Measurements from ENCODE around the gene DUSP5. TPM values are rescaled to one million over a fixed set of nuclear protein-coding genes. Genes with fewer than 3 reads are reported as not detected.

DUSP5 gene
- total RNA-seq, 1 donor from 2014 or later: 18.0 TPM

DNA sequence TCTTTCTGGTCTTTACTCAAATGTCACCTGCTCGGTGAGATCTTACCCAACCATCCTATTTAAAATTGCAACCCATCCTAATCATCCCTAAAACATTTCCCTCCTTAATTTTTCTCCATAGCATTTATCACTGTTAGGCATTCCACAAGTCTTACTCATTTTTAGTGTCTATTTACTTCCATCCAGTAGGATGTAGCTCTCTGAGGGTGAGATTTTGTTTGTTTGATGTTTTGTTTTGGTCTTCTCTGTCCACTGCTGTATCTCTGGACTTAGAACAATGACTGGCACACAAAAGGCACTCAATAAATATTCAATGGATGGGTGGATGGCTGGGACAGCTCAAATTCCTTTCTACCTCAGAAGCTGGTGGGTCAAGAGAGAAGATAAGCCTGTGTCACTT lies 15.8 kb upstream of the DUSP5 start:
- DNase-seq: no peak

- no peak for DNase-seq
Measured at GRCh38 chr10:110483633-110484032, 14.1 kb upstream of the DUSP5 start.

DNA sequence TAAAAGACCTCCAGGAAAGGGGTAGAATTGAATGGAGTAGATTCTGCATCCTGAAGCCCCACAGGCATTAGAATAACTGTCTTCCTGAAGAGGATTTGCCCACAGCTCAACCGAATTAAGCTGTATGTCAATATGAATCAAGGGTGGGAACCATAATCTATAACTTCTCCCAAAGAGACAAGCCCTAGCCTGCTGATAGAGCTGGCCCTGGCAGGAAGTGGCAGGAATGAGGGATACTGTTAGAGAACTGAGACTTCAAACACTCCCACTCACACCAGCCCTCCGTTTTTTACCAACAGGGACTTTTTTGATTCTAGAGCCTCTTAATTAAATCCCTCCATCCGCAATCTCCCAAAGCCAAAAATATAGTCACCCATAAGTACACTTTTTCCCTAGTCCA lies 12.2 kb upstream of the DUSP5 start:
- DNase-seq: no peak

- no peak for DNase-seq
Measured at GRCh38 chr10:110486680-110487410, 10.9 kb upstream of the DUSP5 start.

- DNase-seq: no peak
Measured at GRCh38 chr10:110487411-110488331, 10.0 kb upstream of the DUSP5 start.

DNA sequence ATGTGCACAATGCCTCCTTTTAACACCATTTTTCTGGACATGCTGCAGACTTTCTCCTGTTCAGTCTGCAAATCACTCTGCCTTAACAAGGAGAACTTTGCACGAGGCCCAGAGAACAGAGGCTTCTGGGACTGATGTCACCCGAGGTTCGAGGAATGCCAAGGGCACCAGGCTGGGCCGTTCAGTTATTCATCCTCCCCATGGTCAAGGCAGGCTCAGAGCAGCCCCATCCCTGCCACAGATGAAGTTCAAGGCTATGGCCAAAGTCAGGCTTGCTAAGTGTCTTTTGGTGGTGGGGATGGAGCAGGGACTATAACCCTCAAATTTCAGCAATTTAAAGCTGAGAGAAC lies 9.4 kb upstream of the DUSP5 start:
- DNase-seq: no peak

GRCh38 chr10:110488940-110489339 lies 8.8 kb upstream of the DUSP5 start:
- no peak for DNase-seq

GRCh38 chr10:110490640-110491039 lies 7.1 kb upstream of the DUSP5 start:
- no peak for DNase-seq

DNA sequence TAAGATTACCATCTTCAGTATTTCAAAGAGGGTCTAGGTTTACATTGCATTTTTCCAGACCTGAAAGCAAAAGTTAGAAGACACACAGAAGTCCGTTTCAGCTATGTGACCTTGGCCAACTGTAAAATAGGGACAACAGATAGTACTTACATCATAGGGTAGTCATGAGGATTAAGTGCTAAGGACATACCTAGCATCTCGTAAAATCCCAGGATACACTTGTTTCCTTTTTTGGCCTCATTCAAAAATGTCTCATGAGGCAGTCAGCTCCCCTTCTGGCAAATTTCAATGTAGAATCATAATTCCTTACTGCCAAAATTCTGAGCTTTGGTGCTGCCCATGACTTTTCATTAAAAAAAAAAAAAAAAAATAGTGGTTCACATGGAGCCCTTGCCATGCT lies 6.4 kb upstream of the DUSP5 start:
- no peak for DNase-seq

DNA sequence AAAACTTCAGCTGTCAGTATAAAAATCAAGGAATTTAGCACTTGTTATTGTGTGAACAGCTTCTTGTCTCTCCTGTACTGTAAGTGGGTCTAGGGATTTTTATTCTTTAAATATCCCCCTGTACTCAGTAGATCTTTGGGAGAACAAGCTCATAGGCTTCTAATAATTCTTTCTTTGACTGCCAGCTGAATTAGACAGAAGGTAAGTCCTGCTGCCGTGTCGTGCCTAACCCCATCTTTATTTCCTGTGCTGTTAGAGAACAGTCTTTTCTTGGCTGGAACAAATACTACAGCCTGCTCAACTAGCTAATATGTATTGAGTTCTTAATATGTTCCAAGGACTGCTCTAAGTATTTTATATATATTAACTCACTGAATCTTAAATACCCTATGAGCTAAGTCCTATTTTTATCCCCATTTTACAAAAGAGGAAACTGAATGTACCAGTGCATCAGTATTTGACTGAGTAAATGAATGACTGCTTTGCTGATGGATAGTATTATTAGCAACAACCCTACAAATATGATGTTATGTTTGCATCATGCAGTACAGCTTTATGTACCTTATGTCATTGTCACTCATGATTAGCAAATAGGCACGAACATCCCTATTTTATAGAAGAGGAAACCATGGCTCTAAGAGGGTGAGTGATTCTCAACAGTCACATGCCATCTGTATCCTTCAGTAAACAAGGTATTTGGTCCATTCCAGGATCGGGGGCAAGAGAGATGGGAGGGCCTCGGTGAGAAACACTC lies 5.5 kb upstream of the DUSP5 start:
- no peak for DNase-seq

- DNase-seq: no peak
Measured at GRCh38 chr10:110493832-110494426, 3.8 kb upstream of the DUSP5 start.

DNA sequence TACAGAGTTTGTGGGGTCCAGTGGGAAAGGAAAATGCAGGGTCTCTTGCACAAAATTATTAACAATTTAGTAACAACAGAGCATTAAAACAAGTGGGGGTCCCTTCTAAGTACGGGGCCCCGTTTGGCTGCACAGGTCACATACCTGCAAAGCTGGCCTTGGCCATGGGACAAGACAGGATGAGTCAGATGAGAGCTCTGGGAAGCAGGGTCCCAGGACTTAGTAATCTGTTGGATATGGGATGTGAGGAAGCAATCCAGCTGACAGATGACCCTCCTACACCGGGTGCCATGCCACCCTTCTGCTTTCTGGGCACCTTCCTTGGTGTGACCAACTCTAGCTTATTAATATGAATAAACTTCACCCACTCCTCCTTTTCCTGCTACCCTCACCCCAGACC lies 3.2 kb upstream of the DUSP5 start:
- DNase-seq: no peak

- DNase-seq: no peak
Measured at GRCh38 chr10:110495731-110496552, 1.8 kb upstream of the DUSP5 start.

DNA sequence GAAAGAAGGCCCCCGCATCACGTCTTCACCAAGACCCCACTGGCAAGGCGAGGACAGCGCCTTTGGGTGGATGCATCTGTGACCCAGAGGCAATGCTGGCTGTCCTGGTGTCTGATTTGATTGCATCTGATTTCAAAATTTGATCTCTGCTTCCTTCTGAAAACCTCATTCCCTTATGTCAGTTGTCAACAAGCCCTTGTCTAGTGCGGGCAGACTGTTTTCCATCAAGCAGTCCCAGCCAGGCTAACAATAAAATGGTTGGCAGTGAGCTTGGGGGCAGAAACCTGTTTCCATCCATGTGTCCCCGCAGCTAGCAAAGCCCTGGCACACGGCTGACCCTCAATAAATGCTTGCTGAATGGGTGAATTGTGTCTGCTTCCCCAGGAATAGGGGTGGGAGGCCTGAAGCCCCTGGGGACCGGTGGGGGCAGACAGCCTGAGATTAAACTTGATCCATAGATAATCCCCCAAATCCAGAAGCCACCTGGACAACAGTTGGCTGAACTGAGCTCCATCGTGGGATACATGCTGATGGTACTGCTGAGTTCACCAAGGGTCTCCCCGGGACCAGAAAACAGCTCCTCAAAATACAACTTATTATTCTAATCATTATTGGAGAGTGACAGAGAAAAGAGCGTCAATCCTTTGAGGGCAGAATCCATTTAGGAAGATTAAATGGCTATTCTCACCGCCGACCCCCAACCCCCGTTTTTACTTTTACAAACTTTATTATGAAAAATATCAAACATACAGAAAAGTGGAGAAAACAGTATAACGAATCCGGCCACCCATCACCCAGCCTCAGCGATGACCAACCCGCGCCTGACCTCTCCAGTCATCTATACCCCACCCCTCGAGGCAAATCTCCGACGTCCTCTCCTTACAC lies 912 bp upstream of the DUSP5 start:
- DNase-seq: no peak

GRCh38 chr10:110498087-110498981 lies 627 bp downstream of the DUSP5 start:
- peak; percentile 12 for DNase-seq

GRCh38 chr10:110498982-110499795 lies 1.5 kb downstream of the DUSP5 start:
- DNase-seq: no peak

- no peak for DNase-seq
Measured at GRCh38 chr10:110499796-110500514, 2.2 kb downstream of the DUSP5 start.

GRCh38 chr10:110500515-110500905 lies 2.8 kb downstream of the DUSP5 start:
- DNase-seq: no peak
